ENCODE results near the gene TSPAN3. TPM values are rescaled to one million over a fixed set of nuclear protein-coding genes. Genes with fewer than 3 reads are reported as not detected.

Gene TSPAN3
- total RNA-seq, 2 experiments from 2014 or later, result 14.7 to 15.5 TPM

DNA sequence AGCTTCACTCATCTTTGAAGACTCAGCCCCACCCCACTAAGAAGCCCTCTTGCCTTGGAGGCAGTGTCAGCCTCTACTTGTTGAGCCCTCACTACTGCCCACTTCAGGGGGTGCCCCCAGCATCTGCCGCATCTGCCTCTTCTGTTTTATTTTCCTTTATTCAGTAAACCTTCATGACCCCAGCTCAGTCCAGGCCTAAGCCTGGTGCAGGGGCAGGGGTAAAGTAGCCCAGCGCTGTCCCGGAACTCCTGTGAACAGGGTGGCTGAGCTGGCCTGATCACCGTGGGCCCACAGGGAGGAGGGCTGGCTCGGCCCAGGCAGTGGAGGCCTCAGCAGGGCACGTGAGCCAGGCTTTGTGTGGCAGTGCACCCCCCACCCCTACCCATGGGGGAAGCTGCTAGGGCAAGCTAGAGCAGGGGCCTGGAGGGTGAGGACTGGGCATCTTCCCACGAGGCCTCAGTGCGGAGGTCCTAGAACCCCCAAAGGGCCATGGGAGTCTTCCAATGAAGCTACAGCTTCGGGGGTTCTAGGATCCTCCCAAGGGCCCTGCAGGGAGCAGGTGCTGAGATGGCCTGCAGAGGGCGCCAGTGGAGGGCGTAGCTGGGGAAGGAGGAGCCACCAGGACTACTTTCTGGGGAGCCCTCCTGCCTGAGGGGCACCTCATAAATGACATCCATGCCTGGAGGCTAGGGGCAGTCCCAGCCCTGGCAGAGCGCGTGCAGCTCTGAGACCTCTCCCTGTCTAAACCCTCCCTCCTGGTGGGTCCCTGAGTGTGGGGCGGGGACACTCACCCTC, 36.0 kb downstream of the TSPAN3 start:
- peak in 8 of 14 experiments; percentile 29 to 61 (median 49) for DNase-seq
- H3K4me1 ChIP-seq (ENCODE audit: insufficient read depth, low read length), result peaks cover 5% of the 10 kb centered on the region
- H3K36me3 Mint-ChIP-seq (ENCODE audit: low read depth), result peaks cover 65% of the 10 kb centered on the region
- TF ChIP-seq, protein P1, sequence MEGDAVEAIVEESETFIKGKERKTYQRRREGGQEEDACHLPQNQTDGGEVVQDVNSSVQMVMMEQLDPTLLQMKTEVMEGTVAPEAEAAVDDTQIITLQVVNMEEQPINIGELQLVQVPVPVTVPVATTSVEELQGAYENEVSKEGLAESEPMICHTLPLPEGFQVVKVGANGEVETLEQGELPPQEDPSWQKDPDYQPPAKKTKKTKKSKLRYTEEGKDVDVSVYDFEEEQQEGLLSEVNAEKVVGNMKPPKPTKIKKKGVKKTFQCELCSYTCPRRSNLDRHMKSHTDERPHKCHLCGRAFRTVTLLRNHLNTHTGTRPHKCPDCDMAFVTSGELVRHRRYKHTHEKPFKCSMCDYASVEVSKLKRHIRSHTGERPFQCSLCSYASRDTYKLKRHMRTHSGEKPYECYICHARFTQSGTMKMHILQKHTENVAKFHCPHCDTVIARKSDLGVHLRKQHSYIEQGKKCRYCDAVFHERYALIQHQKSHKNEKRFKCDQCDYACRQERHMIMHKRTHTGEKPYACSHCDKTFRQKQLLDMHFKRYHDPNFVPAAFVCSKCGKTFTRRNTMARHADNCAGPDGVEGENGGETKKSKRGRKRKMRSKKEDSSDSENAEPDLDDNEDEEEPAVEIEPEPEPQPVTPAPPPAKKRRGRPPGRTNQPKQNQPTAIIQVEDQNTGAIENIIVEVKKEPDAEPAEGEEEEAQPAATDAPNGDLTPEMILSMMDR (IDR thresholded peaks at IDR 0.05), result peak; percentile 37
- H3K27ac ChIP-seq (ENCODE audit: low read depth in 1 of 2, low read length in 2 of 2), result peak overlapping the region in 1 of 2 donors; percentile 8
- peaks cover 80% of the 10 kb centered on the region for H3K36me3 ChIP-seq (ENCODE audit: insufficient read depth, low read length)
- H3K27me3 ChIP-seq (ENCODE audit: control insufficient read depth in 1 of 2, insufficient read depth in 2 of 2, low read length in 2 of 2), result no peaks in the 10 kb centered on the region
- H3K9me3 Mint-ChIP-seq, result no peaks in the 10 kb centered on the region
- H3K9me3 ChIP-seq (ENCODE audit: control insufficient read depth in 1 of 2, insufficient read depth in 1 of 2, low read length in 2 of 2), result peaks cover 0 to 38% of the 10 kb centered on the region in 2 experiments
- ATAC-seq (ENCODE audit: poor library complexity), result peak; percentile 62
- peak overlapping the region; percentile 65 for H3K27ac Mint-ChIP-seq
- ChIA-PET POLR2A (interaction anchor here (1.1 to 1.2 kb wide), 2 partner anchors 38 to 40 kb away, joined by 3 read pairs; partner anchors contain the start of gene PSTPIP1), CTCF (interaction anchor here (1.2 to 1.9 kb wide), 4 partner anchors 11 to 62 kb away, joined by 4 to 8 read pairs (median 6); no protein-coding TSS in a partner anchor)
- H3K27me3 Mint-ChIP-seq, result no peaks in the 10 kb centered on the region
- no peak overlapping the region for H3K4me3 Mint-ChIP-seq
- peaks cover 8% of the 10 kb centered on the region for H3K4me1 Mint-ChIP-seq (ENCODE audit: low read depth)
- no peak overlapping the region for H3K4me3 ChIP-seq (ENCODE audit: low read length)
- intact Hi-C loops (cut with DNase I, micrococcal nuclease), result no loop called here

DNA sequence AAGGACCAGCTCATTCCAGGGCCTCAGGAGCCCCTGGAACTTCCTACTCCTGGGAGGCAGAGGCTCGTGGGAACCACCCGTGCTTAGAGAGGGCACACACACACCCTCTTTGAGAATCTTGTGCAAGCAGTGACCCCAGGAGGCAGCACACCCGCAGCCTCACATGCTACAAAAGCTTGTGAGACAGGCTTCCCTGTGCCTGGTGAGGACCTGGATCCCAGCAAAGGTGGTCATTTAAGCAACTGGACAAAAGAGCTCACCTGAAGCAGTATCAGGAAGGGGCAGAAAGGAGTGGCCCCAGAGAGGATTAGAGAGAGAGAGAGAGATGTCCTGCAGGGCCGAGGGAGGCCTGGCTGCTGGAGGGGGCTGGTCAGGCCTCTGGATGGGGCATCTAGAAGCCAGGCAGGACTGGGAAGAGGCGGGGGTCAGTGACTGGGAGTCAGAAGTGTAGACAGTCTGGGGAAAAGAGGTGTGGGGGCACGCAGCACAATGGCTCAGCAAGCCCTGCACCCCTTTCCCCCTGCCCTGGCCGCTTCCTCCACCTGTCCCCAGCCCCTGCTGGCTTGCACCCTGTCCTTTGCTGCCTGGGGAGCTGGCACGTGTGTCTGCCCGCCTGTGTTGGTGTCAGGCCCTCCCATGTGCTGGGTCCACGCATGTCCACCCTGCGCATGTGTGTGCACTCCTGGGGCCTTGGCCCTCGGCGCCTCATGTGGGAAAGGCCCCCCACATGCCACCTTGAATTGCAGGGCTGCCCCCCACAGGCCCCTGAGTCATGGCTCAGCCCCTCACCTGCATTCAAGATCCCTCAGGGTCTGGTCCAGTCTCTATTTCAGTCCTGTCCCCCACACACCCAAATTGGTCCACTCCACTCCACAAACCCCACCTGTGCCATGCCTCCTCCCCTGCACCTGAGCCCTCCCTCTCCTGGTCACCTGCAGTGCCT, 36.9 kb downstream of the TSPAN3 start:
- H3K27me3 ChIP-seq (ENCODE audit: control insufficient read depth in 1 of 2, insufficient read depth in 2 of 2, low read length in 2 of 2), result no peaks in the 10 kb centered on the region
- ATAC-seq (ENCODE audit: poor library complexity) (no peak), DNase-seq (peak in 2 of 14 experiments; percentile 2 to 29)
- peak overlapping the region; percentile 65 for H3K27ac Mint-ChIP-seq
- intact Hi-C loops (cut with DNase I, micrococcal nuclease), result no loop called here
- ChIA-PET CTCF (interaction anchor here (1.2 to 1.9 kb wide), 3 partner anchors 10 to 61 kb away, joined by 4 to 8 read pairs (median 6); no protein-coding TSS in a partner anchor), POLR2A (interaction anchor here (0.9 to 1.2 kb wide), 2 partner anchors 38 to 39 kb away, joined by 3 read pairs; partner anchors contain the start of gene PSTPIP1)
- TF ChIP-seq, protein P1 (IDR thresholded peaks at IDR 0.05), result no peak
- H3K4me1 Mint-ChIP-seq (ENCODE audit: low read depth), result peaks cover 7% of the 10 kb centered on the region
- no peaks in the 10 kb centered on the region for H3K9me3 Mint-ChIP-seq
- H3K4me1 ChIP-seq (ENCODE audit: insufficient read depth, low read length), result peaks cover 5% of the 10 kb centered on the region
- H3K27me3 Mint-ChIP-seq, result no peaks in the 10 kb centered on the region
- no peak overlapping the region for H3K4me3 Mint-ChIP-seq
- peaks cover 0 to 31% of the 10 kb centered on the region in 2 experiments for H3K9me3 ChIP-seq (ENCODE audit: control insufficient read depth in 1 of 2, insufficient read depth in 1 of 2, low read length in 2 of 2)
- H3K27ac ChIP-seq (ENCODE audit: low read depth in 1 of 2, low read length in 2 of 2), result peak overlapping the region in 1 of 2 donors; percentile 23
- peaks cover 72% of the 10 kb centered on the region for H3K36me3 Mint-ChIP-seq (ENCODE audit: low read depth)
- H3K4me3 ChIP-seq (ENCODE audit: low read length), result no peak overlapping the region
- H3K36me3 ChIP-seq (ENCODE audit: insufficient read depth, low read length), result peaks cover 88% of the 10 kb centered on the region

DNA sequence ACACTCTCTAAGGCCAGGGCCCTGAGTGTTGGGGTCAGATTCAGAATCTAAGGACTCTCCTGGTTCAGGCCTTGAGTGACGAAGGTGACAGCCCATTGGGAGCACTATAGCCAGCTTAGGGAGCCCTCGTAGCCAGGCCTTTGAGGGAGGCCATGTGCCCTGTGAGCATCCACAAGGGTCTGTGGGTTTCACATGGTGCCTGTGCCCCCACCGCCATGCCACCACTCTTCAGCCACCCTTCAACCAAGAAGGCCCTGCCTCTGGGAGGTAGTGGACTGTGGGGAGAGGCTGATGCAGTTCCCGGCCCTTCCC, 37.5 kb downstream of the TSPAN3 start:
- H3K4me3 Mint-ChIP-seq, result no peak overlapping the region
- peaks cover 95% of the 10 kb centered on the region for H3K36me3 ChIP-seq (ENCODE audit: insufficient read depth, low read length)
- peaks cover 0 to 24% of the 10 kb centered on the region in 2 experiments for H3K9me3 ChIP-seq (ENCODE audit: control insufficient read depth in 1 of 2, insufficient read depth in 1 of 2, low read length in 2 of 2)
- H3K27me3 Mint-ChIP-seq, result no peaks in the 10 kb centered on the region
- H3K36me3 Mint-ChIP-seq (ENCODE audit: low read depth), result peaks cover 70% of the 10 kb centered on the region
- TF ChIP-seq, protein P1 (IDR thresholded peaks at IDR 0.05), result no peak
- no peaks in the 10 kb centered on the region for H3K27me3 ChIP-seq (ENCODE audit: control insufficient read depth in 1 of 2, insufficient read depth in 2 of 2, low read length in 2 of 2)
- CTCF ChIA-PET, result no interaction called here
- intact Hi-C loops (cut with DNase I, micrococcal nuclease), result no loop called here
- no peak overlapping the region for H3K4me3 ChIP-seq (ENCODE audit: low read length)
- no peak overlapping the region for H3K27ac ChIP-seq (ENCODE audit: low read depth in 1 of 2, low read length in 2 of 2)
- ATAC-seq (ENCODE audit: poor library complexity) (no peak), DNase-seq (peak in 1 of 14 experiments; percentile 2)
- peak overlapping the region; percentile 56 for H3K27ac Mint-ChIP-seq
- POLR2A ChIA-PET, result interaction anchor here (0.9 kb wide), 1 partner anchor 38 kb away, joined by 3 read pairs; the partner anchor contains the start of gene PSTPIP1
- peaks cover 1% of the 10 kb centered on the region for H3K4me1 Mint-ChIP-seq (ENCODE audit: low read depth)
- H3K4me1 ChIP-seq (ENCODE audit: insufficient read depth, low read length), result peaks cover 5% of the 10 kb centered on the region
- no peaks in the 10 kb centered on the region for H3K9me3 Mint-ChIP-seq
